Brain microvascular endothelial cell (primary cell): ENCODE measurements around the gene SPDYE6.
A peak's percentile ranks its signal among the peaks of the same experiment; 100 is the strongest.
"Not testable (repeated sequence)": the region's sequence is repeated elsewhere in the genome, so short reads cannot be mapped to it uniquely, and the experiment has no call there.

Experiments used
- DNase-seq: peaks from one replicate; pipeline ENCODE4 v3.0.0-alpha.2; 2020
- H3K27ac ChIP-seq: fragments of 250-450 bp; sonication (Bioruptor Pico); 2 replicates; pipeline ENCODE4 v1.5.1; 2020; ENCODE audit warnings: mild to moderate bottlenecking, moderate library complexity
- H3K27me3 ChIP-seq: fragments of 250-450 bp; sonication (Bioruptor Pico); replicated peaks from 2 replicates; pipeline ENCODE4 v1.5.1; 2020; ENCODE audit warnings: mild to moderate bottlenecking
- H3K36me3 ChIP-seq: fragments of 250-450 bp; sonication (Bioruptor Pico); replicated peaks from 2 replicates; pipeline ENCODE4 v1.5.1; 2020; ENCODE audit warnings: mild to moderate bottlenecking
- H3K4me3 ChIP-seq: 2 replicates; pipeline ENCODE4 v1.5.1; 2011; ENCODE audit warnings: low read depth, mild to moderate bottlenecking, control low read depth, low read length, moderate library complexity
- CTCF ChIP-seq: IDR thresholded peaks from 2 replicates; pipeline ENCODE4 v1.5.1; 2011; ENCODE audit warnings: low read depth, mild to moderate bottlenecking, moderate library complexity, low read length, control low read depth, inconsistent platforms; ENCODE audit errors: missing control alignments
- in situ Hi-C: cut with HindIII; loops from 2 replicates; pipeline ENCODE4 v1.10.0; 2017; ENCODE audit warnings: low sequenced_read_pairs, low pct_ligation_motif_present

SPDYE6 gene

GRCh38 chr7:102303669-102304422 is 52.4 kb downstream of the SPDYE6 start:
- no peak for DNase-seq
- H3K4me3 ChIP-seq = no peak overlapping the region
- in situ Hi-C loops = no loop called here

DNA sequence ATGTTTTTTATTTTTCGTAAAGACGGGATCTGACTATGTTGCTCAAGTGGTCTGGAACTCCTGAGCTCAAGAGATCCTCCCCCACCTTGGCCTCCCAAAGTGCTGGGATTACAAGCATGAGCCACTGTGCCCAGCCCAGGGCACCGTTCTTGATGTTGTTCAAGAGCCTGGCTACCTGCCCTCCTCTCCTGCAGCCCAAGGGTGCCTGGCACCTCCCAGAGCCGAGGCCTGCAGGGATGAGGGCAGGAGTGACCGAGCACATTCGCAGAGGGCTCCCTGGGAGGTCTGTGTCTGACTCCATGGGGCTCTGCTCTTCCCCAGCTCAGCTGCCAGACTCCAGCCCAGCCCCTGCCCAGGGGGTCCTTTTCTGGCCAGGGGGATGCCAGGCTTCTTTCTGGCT is 54.2 kb downstream of the SPDYE6 start:
- no peak for DNase-seq

More at GRCh38 chr7:102303669-102304422, 52.4 kb downstream of the SPDYE6 start:
- no peaks in the 10 kb centered on the region for H3K36me3 ChIP-seq
- H3K27me3 ChIP-seq = peaks cover 2% of the 10 kb centered on the region
- TF ChIP-seq CTCF = no peak
- no peak overlapping the region for H3K27ac ChIP-seq

DNA sequence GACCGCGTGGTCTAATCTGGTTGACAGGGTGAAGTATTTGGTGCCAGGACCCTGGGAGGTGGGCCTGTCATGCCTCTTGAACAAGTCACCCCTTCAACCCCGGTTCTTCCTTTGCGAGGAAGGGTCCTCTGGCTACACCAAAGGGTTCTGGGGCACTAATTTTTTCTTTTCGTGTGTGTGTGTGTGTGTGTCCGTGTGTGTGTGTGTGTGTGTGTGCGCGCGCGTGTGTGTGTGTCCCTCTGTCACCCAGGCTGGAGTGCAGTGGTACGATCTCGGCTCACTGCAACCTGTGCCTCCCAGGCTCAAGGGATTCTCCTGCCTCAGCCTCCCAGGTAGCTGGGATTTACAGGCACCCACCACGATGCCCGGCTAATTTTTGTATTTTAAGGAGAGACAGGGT is 54.9 kb downstream of the SPDYE6 start:
- H3K4me3 ChIP-seq, H3K36me3 ChIP-seq, DNase-seq, H3K27me3 ChIP-seq, in situ Hi-C loops, H3K27ac ChIP-seq: not testable (repeated sequence)

More for the DNA sequence above, 54.2 kb downstream of the SPDYE6 start:
- in situ Hi-C loops = no loop called here
- Histone ChIP-seq H3K36me3 (no peaks in the 10 kb centered on the region), H3K27me3 (peaks cover 2% of the 10 kb centered on the region), H3K27ac (no peak overlapping the region), H3K4me3 (no peak overlapping the region)
- no peak for TF ChIP-seq CTCF

GRCh38 chr7:102300643-102301221 is 55.5 kb downstream of the SPDYE6 start:
- no peak overlapping the region for H3K27ac ChIP-seq
- in situ Hi-C loops = no loop called here
- no peaks in the 10 kb centered on the region for H3K36me3 ChIP-seq
- no peak for DNase-seq
- H3K4me3 ChIP-seq = no peak overlapping the region
- H3K27me3 ChIP-seq = peaks cover 2% of the 10 kb centered on the region
- peak; percentile 31 for TF ChIP-seq CTCF

GRCh38 chr7:102297487-102298218 is 58.6 kb downstream of the SPDYE6 start:
- H3K36me3 ChIP-seq = no peaks in the 10 kb centered on the region
- peaks cover 6% of the 10 kb centered on the region for H3K27me3 ChIP-seq
- H3K4me3 ChIP-seq = no peak overlapping the region
- TF ChIP-seq CTCF = no peak
- in situ Hi-C loops = no loop called here
- H3K27ac ChIP-seq = no peak overlapping the region
- no peak for DNase-seq

GRCh38 chr7:102296514-102296913 is 59.7 kb downstream of the SPDYE6 start:
- Histone ChIP-seq H3K36me3 (no peaks in the 10 kb centered on the region), H3K27ac (no peak overlapping the region), H3K27me3 (peaks cover 6% of the 10 kb centered on the region), H3K4me3 (no peak overlapping the region)
- TF ChIP-seq CTCF = no peak
- no peak for DNase-seq
- in situ Hi-C loops = no loop called here
